B cell (primary cell): ENCODE results near the gene RASGEF1B.
"Not testable (repeated sequence)": the region's sequence is repeated elsewhere in the genome, so short reads cannot be mapped to it uniquely, and the experiment has no call there.

Experiments
- EZH2 ChIP-seq: IDR thresholded peaks from 2 replicates; pipeline ENCODE4 v1.6.1; 2012; ENCODE audit warnings: borderline replicate concordance, low read depth, mild to moderate bottlenecking, moderate library complexity, low read length; ENCODE audit not compliant: insufficient read depth, poor library complexity, severe bottlenecking
- TF ChIP-seq, protein P1 (sequence below): fragments of 200-600 bp; IDR thresholded peaks from one replicate; pipeline ENCODE4 v1.8.0; 2022; ENCODE audit warnings: antibody characterized with exemption, mild to moderate bottlenecking

DNA sequence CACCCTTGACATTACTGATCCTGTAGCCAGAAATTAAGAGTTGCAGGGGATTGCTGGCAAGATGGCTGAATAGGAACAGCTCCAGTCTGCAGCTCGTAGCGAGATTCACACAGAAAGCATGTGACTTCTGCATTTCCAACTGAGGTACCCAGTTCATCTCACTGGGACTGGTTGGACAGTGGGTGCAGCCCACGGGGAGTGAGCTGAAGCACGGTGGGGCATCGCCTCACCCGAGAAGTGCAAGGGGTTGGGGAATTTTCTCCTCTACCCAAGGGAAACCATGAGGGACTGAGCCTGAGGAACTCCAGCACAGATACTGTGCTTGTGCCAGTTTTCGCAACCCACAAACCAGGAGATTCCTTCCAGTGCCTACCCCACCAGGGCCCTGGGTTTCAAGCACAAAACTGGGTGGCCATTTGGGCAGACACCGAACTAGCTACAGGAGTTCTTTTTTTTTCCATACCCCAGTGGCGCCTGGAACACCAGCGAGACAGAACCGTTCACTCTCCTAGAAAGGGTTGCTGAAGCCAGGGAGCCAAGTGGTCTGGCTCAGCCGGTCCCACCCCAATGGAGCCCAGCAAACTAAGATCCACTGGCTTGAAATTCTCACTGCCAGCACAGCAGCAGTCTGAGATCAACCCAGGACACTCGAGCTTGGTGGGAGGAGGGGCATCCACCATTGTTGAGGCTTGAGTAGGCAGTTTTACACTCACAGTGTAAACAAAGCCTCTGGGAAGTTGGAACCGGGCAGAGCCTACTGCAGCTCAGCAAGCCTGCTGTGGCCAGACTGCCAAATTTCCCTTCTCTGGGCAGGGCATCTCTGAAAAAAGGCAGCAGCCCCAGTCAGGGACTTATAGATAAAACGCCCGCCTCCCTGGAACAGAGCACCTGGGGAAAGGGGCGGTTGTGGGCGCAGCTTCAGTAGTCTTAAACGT is 1.9 kb upstream of the RASGEF1B start:
- TF ChIP-seq, protein P1, sequence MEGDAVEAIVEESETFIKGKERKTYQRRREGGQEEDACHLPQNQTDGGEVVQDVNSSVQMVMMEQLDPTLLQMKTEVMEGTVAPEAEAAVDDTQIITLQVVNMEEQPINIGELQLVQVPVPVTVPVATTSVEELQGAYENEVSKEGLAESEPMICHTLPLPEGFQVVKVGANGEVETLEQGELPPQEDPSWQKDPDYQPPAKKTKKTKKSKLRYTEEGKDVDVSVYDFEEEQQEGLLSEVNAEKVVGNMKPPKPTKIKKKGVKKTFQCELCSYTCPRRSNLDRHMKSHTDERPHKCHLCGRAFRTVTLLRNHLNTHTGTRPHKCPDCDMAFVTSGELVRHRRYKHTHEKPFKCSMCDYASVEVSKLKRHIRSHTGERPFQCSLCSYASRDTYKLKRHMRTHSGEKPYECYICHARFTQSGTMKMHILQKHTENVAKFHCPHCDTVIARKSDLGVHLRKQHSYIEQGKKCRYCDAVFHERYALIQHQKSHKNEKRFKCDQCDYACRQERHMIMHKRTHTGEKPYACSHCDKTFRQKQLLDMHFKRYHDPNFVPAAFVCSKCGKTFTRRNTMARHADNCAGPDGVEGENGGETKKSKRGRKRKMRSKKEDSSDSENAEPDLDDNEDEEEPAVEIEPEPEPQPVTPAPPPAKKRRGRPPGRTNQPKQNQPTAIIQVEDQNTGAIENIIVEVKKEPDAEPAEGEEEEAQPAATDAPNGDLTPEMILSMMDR, result not testable (repeated sequence)
- TF ChIP-seq EZH2, result not testable (repeated sequence)
